ENCODE measurements around the gene ATP10A.

Gene ATP10A

DNA sequence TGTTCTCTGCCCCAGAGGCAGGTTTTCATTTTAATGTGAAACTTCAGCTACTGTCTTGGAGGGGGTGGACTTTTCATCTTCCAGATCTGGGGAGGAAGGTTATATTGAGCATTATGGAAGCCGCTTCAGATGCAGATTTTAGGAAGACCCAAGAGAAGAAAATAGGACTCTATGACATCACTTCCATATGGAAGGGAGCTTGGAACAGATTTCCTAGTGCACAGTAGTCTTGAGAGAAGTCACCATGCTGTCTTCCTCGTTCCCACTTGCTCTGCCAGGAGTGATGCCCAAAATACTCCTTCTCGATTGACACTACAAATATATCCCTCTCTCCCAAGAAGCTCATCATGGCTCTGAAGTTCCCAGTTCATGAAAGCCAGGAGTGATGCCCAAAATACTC is 197.2 kb downstream of the ATP10A start:
- no peak for DNase-seq (ENCODE audit: low read depth)
- TF ChIP-seq, protein P1, sequence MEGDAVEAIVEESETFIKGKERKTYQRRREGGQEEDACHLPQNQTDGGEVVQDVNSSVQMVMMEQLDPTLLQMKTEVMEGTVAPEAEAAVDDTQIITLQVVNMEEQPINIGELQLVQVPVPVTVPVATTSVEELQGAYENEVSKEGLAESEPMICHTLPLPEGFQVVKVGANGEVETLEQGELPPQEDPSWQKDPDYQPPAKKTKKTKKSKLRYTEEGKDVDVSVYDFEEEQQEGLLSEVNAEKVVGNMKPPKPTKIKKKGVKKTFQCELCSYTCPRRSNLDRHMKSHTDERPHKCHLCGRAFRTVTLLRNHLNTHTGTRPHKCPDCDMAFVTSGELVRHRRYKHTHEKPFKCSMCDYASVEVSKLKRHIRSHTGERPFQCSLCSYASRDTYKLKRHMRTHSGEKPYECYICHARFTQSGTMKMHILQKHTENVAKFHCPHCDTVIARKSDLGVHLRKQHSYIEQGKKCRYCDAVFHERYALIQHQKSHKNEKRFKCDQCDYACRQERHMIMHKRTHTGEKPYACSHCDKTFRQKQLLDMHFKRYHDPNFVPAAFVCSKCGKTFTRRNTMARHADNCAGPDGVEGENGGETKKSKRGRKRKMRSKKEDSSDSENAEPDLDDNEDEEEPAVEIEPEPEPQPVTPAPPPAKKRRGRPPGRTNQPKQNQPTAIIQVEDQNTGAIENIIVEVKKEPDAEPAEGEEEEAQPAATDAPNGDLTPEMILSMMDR (IDR thresholded peaks at IDR 0.05; ENCODE audit: control insufficient read depth, extremely low read depth, insufficient read depth) = no peak
- no peak overlapping the region for H3K4me3 ChIP-seq (ENCODE audit: low read depth, low read length)

DNA sequence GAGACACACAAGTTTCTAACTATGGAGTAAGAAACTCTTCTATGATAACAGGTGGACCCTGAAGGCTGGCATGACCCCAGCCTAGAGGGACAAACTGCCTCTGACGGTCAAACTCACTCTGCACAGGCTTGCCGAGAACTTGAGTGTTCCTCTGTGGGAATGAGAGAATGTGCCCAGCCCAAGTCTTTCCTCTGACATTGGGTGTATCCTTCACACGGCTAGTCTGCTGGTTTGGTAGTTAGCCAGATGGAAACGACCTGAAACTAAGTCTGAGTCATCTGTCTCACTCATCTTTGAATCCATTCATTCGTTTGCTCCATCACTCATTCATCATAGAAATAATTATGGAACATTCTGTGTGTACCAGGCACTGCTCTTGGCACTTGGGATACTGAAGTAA is 198.4 kb downstream of the ATP10A start:
- no peak overlapping the region for H3K4me3 ChIP-seq (ENCODE audit: low read depth, low read length)
- no peak for DNase-seq (ENCODE audit: low read depth)
- TF ChIP-seq, protein P1 (IDR thresholded peaks at IDR 0.05; ENCODE audit: control insufficient read depth, extremely low read depth, insufficient read depth) = no peak

DNA sequence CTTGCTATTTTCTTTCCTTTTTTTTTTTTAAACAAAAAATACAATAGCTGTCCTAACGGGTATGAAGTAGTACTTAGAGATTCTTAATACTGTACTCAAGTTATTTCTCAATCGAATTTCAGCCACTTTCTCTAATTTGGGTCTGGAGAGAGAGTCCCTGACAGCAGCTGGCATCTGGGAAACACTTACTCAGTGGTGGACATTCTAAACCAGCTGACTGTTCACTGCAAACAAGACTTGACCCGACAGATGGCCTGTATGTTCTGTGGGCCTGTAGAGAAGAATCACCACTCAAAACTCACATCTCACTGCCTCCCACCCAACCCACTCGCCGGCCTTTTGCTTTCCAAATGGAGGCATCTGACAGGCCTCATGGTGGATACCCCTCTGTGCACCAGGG is 199.6 kb downstream of the ATP10A start:
- TF ChIP-seq, protein P1 (IDR thresholded peaks at IDR 0.05; ENCODE audit: control insufficient read depth, extremely low read depth, insufficient read depth) = no peak
- H3K4me3 ChIP-seq (ENCODE audit: low read depth, low read length) = no peak overlapping the region
- DNase-seq (ENCODE audit: low read depth) = no peak

DNA sequence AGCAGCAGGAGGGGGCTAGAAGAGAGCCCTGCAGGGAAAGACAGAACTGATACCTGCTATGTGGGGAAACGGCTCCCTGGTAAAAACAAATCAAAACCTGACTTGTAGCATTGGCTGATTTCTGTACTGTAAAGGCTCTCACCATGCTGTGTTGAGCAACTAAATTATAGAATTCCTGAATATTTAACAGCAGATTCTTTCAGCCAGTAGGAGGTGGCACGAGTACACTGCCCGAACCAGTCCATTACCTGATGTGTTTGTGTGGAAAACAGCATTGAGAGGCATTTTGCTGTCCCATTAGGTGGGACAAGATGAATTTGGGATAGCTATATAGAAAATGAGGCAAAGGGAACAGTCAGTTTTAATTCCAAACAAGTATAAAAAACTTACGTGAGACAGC is 201.2 kb downstream of the ATP10A start:
- DNase-seq (ENCODE audit: low read depth) = no peak
- TF ChIP-seq, protein P1 (IDR thresholded peaks at IDR 0.05; ENCODE audit: control insufficient read depth, extremely low read depth, insufficient read depth) = no peak
- H3K4me3 ChIP-seq (ENCODE audit: low read depth, low read length) = no peak overlapping the region

DNA sequence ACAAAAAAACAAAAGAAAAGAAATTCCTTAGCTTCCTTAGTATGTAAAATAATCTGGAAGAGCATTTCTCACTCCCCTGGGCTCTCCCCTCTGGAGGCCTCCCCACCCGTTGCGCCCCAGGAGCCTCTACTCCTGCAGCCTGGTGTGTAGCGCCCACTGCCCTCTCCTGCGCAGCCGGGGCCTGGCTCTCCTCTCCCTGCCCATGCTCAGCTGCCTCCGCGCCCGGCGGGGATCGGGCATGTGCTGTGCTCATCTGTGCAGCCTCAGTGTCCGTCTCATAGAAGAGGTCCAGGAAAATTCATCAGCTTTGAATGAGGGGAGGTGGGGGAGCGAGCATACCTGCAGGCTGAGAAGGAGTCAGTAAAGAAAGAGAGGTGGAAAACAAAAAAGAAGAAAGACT is 203.9 kb downstream of the ATP10A start:
- H3K4me3 ChIP-seq (ENCODE audit: low read depth, low read length) = no peak overlapping the region
- DNase-seq (ENCODE audit: low read depth) = no peak
- TF ChIP-seq, protein P1 (IDR thresholded peaks at IDR 0.05; ENCODE audit: control insufficient read depth, extremely low read depth, insufficient read depth) = no peak

DNA sequence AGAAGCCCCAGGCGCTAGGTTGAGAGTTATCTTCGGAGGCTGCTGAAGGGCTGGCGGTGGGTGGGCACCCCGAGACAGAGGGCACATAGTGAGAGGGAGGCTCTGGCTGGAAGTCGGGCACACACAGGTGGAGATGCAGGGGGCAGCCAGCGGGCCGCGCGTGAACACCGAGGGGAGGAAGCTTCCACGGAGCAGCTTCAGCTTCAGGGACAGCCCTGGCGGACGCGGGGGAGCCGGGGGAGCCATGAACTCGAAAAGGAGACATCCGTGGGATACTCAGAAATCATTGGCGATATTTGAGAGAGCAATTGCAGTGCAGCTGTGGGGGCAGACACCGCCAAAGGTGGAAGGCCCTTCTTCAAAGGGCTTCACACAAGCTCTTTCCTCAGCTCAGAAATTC is 204.6 kb downstream of the ATP10A start:
- TF ChIP-seq, protein P1 (IDR thresholded peaks at IDR 0.05; ENCODE audit: control insufficient read depth, extremely low read depth, insufficient read depth) = no peak
- DNase-seq (ENCODE audit: low read depth) = no peak
- no peak overlapping the region for H3K4me3 ChIP-seq (ENCODE audit: low read depth, low read length)

DNA sequence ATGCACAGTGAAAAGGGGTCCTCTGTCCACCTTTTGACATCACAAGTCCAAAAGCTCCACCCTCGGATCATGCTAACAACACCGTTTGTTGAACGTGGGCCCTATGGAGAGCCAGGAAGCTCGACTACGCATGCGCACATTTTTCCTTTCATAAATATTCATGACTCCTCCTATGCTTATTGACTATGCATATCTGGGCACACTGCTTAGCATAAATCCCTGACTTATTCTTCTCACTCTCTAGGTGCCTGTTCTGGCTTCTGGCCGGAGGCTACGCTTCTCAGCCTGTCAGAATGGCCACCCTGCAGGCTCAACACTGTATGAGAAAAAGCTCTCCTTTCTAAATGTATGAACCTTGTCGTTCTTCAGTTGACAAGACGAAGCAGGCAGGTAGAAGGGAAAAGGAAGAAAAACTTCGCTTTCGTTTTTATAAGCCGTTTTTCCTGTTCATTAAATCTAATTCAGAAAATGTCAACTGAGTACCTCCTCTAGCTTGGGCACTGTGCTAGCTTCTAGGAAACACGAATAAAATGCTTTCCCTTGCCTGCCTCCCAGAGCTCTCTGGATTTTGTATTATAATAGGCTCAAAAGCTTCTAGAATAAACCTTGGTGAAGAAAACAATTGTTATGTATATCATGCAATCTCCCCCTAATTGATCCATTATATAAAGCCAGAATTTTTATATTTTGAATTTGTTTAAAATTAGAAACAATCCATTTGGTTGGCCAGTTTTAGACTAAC is 207.7 kb downstream of the ATP10A start:
- DNase-seq (ENCODE audit: low read depth) = no peak
- TF ChIP-seq, protein P1 (IDR thresholded peaks at IDR 0.05; ENCODE audit: control insufficient read depth, extremely low read depth, insufficient read depth) = no peak
- no peak overlapping the region for H3K4me3 ChIP-seq (ENCODE audit: low read depth, low read length)

All from LNCaP clone FGC (cell line).